ENCODE results near the gene PLVAP. TPM values are rescaled to one million over a fixed set of nuclear protein-coding genes. Genes with fewer than 3 reads are reported as not detected.

The PLVAP gene
- total and polyA plus RNA-seq, 9 of the 15 experiments (the other 6 are each of a cell fraction or from before 2014, with no cell fraction given): 0.09 to 0.84 (median 0.51) TPM; not detected in 4

DNA sequence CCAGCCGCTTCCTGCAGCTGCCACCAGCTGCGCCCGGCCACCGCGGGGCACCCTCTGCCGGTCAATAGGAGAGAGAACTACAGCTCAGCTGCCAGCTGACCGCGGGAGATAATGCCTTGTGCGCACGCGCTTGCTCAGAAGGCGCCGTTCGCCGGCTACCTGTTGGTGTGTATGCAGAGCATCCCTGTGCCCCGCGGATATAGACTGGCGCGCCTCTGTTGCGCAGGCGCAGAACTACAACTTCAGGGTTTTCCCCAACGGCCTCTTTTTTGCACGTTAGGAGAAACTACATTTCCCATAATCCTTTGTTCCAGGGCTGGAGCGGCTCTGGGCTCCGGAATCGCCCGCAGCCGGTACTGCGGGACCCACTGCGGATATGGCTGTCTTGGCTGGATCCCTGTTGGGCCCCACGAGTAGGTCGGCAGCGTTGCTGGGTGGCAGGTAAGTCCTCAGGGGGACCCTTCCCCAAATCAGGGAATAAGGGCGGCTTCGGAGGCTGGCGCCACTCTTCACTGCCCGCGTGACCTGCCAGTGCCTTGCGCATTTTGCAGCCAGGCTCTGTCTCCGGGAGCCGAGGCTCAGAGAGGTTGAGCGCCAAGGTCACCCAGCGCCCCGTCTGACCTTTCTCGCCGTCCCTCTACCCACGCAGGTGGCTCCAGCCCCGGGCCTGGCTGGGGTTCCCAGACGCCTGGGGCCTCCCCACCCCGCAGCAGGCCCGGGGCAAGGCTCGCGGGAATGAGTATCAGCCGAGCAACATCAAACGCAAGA is 71.4 kb downstream of the PLVAP start, which contains the start of gene MRPL34 (continued):
- TF ChIP-seq ZNF431 (CRISPR knock-in tag; IDR thresholded peaks at IDR 0.05) (0 out of 2 replicates have a peak, but pooled peaks have one; percentile 5), NFXL1 (CRISPR knock-in tag; IDR thresholded peaks at IDR 0.05) (no peak), STAG1 (CRISPR knock-in tag; IDR thresholded peaks at IDR 0.05; ENCODE audit: borderline replicate concordance) (no peak), NR2C1 (IDR thresholded peaks at IDR 0.05) (peak; percentile 59), NR2C1 (tag; IDR thresholded peaks at IDR 0.05) (peak; percentile 58), RBM39 (optimal IDR thresholded peaks at IDR 0.05; ENCODE audit: low read depth, low read length) (no peak), NRF1 (conservative IDR thresholded peaks at IDR 0.05 in 1 of 2, IDR thresholded peaks at IDR 0.05 in 1 of 2) (peak; percentile 98), MEIS2 (IDR thresholded peaks at IDR 0.05; ENCODE audit: partially characterized antibody) (peak; percentile 90), HNRNPL (IDR thresholded peaks at IDR 0.05; ENCODE audit: low read depth, low read length) (peak; percentile 98), PCBP1 (IDR thresholded peaks at IDR 0.05; ENCODE audit: low read depth, low read length, poor library complexity, severe bottlenecking) (peak; percentile 38), DPF2 (IDR thresholded peaks at IDR 0.05) (0 out of 2 replicates have a peak, but pooled peaks have one; percentile 11), SIN3A (IDR thresholded peaks at IDR 0.05; ENCODE audit: borderline replicate concordance in 2 of 2, control insufficient read depth in 1 of 2, low read depth in 2 of 2, low read length in 2 of 2) (peak in 1 of 2 experiments; percentile 40; a peak in 1 of 4 replicates), JUN (IDR thresholded peaks at IDR 0.05; ENCODE audit: borderline replicate concordance, low read depth, low read length) (peak; percentile 29; the same call in 1 of the 2 replicates), JUN (CRISPR knock-in tag; IDR thresholded peaks at IDR 0.05; ENCODE audit: borderline replicate concordance) (no peak), MCM5 (IDR thresholded peaks at IDR 0.05; ENCODE audit: low read depth) (no peak)
- TF ChIP-seq, protein P1, sequence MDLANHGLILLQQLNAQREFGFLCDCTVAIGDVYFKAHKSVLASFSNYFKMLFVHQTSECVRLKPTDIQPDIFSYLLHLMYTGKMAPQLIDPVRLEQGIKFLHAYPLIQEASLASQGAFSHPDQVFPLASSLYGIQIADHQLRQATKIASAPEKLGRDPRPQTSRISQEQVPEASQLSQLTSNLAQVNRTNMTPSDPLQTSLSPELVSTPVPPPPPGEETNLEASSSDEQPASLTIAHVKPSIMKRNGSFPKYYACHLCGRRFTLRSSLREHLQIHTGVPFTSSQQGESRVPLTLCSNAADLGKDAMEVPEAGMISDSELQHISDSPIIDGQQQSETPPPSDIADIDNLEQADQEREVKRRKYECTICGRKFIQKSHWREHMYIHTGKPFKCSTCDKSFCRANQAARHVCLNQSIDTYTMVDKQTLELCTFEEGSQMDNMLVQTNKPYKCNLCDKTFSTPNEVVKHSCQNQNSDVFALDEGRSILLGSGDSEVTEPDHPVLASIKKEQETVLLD (IDR thresholded peaks at IDR 0.05): peak; percentile 97
- TF ChIP-seq, protein P2, sequence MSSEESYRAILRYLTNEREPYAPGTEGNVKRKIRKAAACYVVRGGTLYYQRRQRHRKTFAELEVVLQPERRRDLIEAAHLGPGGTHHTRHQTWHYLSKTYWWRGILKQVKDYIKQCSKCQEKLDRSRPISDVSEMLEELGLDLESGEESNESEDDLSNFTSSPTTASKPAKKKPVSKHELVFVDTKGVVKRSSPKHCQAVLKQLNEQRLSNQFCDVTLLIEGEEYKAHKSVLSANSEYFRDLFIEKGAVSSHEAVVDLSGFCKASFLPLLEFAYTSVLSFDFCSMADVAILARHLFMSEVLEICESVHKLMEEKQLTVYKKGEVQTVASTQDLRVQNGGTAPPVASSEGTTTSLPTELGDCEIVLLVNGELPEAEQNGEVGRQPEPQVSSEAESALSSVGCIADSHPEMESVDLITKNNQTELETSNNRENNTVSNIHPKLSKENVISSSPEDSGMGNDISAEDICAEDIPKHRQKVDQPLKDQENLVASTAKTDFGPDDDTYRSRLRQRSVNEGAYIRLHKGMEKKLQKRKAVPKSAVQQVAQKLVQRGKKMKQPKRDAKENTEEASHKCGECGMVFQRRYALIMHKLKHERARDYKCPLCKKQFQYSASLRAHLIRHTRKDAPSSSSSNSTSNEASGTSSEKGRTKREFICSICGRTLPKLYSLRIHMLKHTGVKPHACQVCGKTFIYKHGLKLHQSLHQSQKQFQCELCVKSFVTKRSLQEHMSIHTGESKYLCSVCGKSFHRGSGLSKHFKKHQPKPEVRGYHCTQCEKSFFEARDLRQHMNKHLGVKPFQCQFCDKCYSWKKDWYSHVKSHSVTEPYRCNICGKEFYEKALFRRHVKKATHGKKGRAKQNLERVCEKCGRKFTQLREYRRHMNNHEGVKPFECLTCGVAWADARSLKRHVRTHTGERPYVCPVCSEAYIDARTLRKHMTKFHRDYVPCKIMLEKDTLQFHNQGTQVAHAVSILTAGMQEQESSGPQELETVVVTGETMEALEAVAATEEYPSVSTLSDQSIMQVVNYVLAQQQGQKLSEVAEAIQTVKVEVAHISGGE (CRISPR knock-in tag; IDR thresholded peaks at IDR 0.05): peak in 1 of 3 experiments; percentile 82; a peak in 2 of 6 replicates
- TF ChIP-seq, protein P3, sequence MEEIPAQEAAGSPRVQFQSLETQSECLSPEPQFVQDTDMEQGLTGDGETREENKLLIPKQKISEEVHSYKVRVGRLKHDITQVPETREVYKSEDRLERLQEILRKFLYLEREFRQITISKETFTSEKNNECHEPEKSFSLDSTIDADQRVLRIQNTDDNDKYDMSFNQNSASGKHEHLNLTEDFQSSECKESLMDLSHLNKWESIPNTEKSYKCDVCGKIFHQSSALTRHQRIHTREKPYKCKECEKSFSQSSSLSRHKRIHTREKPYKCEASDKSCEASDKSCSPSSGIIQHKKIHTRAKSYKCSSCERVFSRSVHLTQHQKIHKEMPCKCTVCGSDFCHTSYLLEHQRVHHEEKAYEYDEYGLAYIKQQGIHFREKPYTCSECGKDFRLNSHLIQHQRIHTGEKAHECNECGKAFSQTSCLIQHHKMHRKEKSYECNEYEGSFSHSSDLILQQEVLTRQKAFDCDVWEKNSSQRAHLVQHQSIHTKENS (CRISPR knock-in tag; IDR thresholded peaks at IDR 0.05): no peak
- TF ChIP-seq, protein P4, sequence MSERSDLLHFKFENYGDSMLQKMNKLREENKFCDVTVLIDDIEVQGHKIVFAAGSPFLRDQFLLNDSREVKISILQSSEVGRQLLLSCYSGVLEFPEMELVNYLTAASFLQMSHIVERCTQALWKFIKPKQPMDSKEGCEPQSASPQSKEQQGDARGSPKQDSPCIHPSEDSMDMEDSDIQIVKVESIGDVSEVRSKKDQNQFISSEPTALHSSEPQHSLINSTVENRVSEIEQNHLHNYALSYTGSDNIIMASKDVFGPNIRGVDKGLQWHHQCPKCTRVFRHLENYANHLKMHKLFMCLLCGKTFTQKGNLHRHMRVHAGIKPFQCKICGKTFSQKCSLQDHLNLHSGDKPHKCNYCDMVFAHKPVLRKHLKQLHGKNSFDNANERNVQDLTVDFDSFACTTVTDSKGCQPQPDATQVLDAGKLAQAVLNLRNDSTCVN (CRISPR knock-in tag; IDR thresholded peaks at IDR 0.05): no peak

Data from K562 (cell line).